Ishikawa (cell line): ENCODE measurements around the gene SPATA46.

Experiments
- EP300 ChIP-seq: IDR thresholded peaks from 2 replicates; pipeline ENCODE4 v1.6.1; 2012; ENCODE audit warnings: borderline replicate concordance
- NFIC ChIP-seq: IDR thresholded peaks from 2 replicates; pipeline ENCODE4 v1.6.1; 2012
- RAD21 ChIP-seq: IDR thresholded peaks from 2 replicates; pipeline ENCODE4 v1.6.1; 2012; ENCODE audit warnings: low read depth
- TAF1 ChIP-seq: IDR thresholded peaks from 2 replicates; pipeline ENCODE4 v1.6.1; 2012; ENCODE audit warnings: low read depth, mild to moderate bottlenecking
- TCF12 ChIP-seq: IDR thresholded peaks from 2 replicates; pipeline ENCODE4 v1.6.1; 2012; ENCODE audit warnings: low read depth
- YY1 ChIP-seq: IDR thresholded peaks from 2 replicates; pipeline ENCODE4 v1.6.1; 2012; ENCODE audit warnings: low read depth
- TF ChIP-seq, protein P1 (sequence below): IDR thresholded peaks from 2 replicates; pipeline ENCODE4 v1.6.1; 2012; ENCODE audit warnings: low read depth, mild to moderate bottlenecking

DNA sequence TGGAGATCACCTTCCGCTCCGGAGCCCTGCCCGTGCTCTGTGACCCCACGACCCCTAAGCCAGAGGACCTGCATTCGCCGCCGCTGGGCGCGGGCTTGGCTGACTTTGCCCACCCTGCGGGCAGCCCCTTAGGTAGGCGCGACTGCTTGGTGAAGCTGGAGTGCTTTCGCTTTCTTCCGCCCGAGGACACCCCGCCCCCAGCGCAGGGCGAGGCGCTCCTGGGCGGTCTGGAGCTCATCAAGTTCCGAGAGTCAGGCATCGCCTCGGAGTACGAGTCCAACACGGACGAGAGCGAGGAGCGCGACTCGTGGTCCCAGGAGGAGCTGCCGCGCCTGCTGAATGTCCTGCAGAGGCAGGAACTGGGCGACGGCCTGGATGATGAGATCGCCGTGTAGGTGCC lies 9.6 kb downstream of the SPATA46 start:
- TF ChIP-seq EP300, result no peak
- TF ChIP-seq NFIC, result no peak
- no peak for TF ChIP-seq TAF1
- TF ChIP-seq YY1, result no peak
- TF ChIP-seq, protein P1, sequence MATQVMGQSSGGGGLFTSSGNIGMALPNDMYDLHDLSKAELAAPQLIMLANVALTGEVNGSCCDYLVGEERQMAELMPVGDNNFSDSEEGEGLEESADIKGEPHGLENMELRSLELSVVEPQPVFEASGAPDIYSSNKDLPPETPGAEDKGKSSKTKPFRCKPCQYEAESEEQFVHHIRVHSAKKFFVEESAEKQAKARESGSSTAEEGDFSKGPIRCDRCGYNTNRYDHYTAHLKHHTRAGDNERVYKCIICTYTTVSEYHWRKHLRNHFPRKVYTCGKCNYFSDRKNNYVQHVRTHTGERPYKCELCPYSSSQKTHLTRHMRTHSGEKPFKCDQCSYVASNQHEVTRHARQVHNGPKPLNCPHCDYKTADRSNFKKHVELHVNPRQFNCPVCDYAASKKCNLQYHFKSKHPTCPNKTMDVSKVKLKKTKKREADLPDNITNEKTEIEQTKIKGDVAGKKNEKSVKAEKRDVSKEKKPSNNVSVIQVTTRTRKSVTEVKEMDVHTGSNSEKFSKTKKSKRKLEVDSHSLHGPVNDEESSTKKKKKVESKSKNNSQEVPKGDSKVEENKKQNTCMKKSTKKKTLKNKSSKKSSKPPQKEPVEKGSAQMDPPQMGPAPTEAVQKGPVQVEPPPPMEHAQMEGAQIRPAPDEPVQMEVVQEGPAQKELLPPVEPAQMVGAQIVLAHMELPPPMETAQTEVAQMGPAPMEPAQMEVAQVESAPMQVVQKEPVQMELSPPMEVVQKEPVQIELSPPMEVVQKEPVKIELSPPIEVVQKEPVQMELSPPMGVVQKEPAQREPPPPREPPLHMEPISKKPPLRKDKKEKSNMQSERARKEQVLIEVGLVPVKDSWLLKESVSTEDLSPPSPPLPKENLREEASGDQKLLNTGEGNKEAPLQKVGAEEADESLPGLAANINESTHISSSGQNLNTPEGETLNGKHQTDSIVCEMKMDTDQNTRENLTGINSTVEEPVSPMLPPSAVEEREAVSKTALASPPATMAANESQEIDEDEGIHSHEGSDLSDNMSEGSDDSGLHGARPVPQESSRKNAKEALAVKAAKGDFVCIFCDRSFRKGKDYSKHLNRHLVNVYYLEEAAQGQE, result no peak
- no peak for TF ChIP-seq TCF12
- TF ChIP-seq RAD21, result no peak
